Rectal smooth muscle tissue (tissue), 1 donor: ENCODE data around the gene RTBDN.
A peak's percentile ranks its signal among the peaks of the same experiment; 100 is the strongest.

Experiments used
- H3K27ac ChIP-seq: one replicate; pipeline ENCODE4 v1.7.0; 2013; ENCODE audit warnings: low read depth, low read length, inconsistent platforms
- H3K27me3 ChIP-seq: one replicate; pipeline ENCODE4 v1.7.0; 2013; ENCODE audit warnings: low read length; ENCODE audit not compliant: control insufficient read depth, insufficient read depth
- H3K36me3 ChIP-seq: one replicate; pipeline ENCODE4 v1.7.0; 2013; ENCODE audit warnings: low read length; ENCODE audit not compliant: control insufficient read depth, insufficient read depth
- H3K4me1 ChIP-seq: one replicate; pipeline ENCODE4 v1.7.0; 2013; ENCODE audit warnings: low read length; ENCODE audit not compliant: control insufficient read depth, insufficient read depth
- H3K4me3 ChIP-seq: one replicate; pipeline ENCODE4 v1.7.0; 2013; ENCODE audit warnings: low read length
- H3K9ac ChIP-seq: one replicate; pipeline ENCODE4 v1.7.0; 2013; ENCODE audit warnings: low read length

The RTBDN gene

GRCh38 chr19:12834566-12834943 is at the start of gene RTBDN:
Gene RTBDN (minus strand): TSS chr19:12834579. CDS start chr19:12829979, 4,600 bp downstream.
- H3K4me3 ChIP-seq, result peak within 1 kb of the TSS; percentile 19

DNA sequence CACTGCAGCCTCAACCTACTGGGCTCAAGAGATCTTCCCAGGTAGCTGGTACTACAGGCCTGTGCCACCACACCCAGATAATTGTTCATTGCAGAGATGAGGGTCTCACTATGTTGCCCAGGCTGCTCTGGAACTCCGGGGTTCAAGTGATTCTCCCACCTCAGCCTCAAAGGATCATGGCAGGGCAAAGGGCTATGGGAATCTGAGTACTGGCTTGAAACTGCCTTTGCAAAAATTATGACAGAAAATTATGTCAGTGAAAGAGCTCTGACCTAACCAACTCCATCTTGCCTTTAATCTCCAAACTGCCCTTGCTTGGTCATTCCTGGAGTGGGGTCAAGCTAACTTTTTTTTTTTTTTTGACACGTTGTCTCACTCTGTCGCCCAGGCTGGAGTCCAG is 48.2 kb upstream of the RTBDN start:
- Histone ChIP-seq H3K9ac (no peak overlapping the region), H3K27me3 (no peaks in the 10 kb centered on the region), H3K4me3 (no peak overlapping the region), H3K36me3 (peaks cover 6% of the 10 kb centered on the region), H3K4me1 (peaks cover 4% of the 10 kb centered on the region), H3K27ac (no peak overlapping the region)

More at GRCh38 chr19:12834566-12834943, at the start of gene RTBDN:
- Histone ChIP-seq H3K36me3 (no peaks in the 10 kb centered on the region), H3K27me3 (peaks cover 42% of the 10 kb centered on the region), H3K4me1 (no peaks in the 10 kb centered on the region), H3K9ac (no peak within 1 kb of the TSS), H3K27ac (no peak within 1 kb of the TSS)

- no peaks in the 10 kb centered on the region for H3K27me3 ChIP-seq
- H3K4me1 ChIP-seq, result peaks cover 4% of the 10 kb centered on the region
- H3K4me3 ChIP-seq, result peak within 1 kb of the TSS; percentile 84
- H3K36me3 ChIP-seq, result peaks cover 6% of the 10 kb centered on the region
- H3K9ac ChIP-seq, result peak within 1 kb of the TSS; percentile 19
- peak within 1 kb of the TSS; percentile 86 for H3K27ac ChIP-seq
These were observed 46.9 kb upstream of the RTBDN start, which contains the start of gene DNASE2 for GRCh38 chr19:12881172-12881808. Gene DNASE2 (minus strand): TSS chr19:12881449. CDS start chr19:12881375, 74 bp downstream.

DNA sequence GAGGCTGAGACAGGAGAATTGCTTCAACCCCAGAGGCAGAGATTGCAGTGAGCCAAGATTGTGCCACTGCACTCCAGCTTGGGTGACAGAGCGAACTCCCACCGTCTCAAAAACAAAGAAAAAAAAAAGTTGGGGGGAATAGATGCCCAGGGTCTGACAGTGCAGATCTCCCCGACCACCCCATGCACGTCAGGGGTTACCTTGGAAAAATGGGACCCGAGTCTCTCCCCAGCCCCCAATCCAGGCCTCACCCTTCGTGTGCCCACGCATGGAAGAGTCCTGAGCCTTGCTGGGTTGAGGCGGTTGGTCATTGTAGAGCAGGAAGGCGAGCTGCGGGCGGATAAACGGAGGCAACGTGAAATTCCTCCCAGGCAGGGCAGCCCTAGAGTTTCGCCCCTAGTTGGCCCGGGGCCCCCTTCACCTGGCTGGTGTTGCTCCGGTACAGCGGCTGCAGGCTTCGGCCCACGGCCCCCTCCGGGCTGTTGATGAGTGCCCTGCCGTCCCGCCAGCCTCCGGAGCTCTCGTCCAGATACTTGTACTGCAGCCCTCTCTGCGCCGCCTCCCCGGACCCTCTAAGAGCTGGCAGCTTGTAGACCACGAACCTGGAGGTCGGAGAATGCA is 46.3 kb upstream of the RTBDN start:
- no peaks in the 10 kb centered on the region for H3K27me3 ChIP-seq
- peak overlapping the region; percentile 84 for H3K4me3 ChIP-seq
- peaks cover 4% of the 10 kb centered on the region for H3K4me1 ChIP-seq
- H3K9ac ChIP-seq, result peak overlapping the region; percentile 19
- peaks cover 9% of the 10 kb centered on the region for H3K36me3 ChIP-seq
- H3K27ac ChIP-seq, result peak overlapping the region; percentile 86

GRCh38 chr19:12875086-12875485 is 40.7 kb upstream of the RTBDN start:
- Histone ChIP-seq H3K27ac (no peak overlapping the region), H3K36me3 (peaks cover 9% of the 10 kb centered on the region), H3K9ac (no peak overlapping the region), H3K4me3 (no peak overlapping the region), H3K27me3 (no peaks in the 10 kb centered on the region), H3K4me1 (no peaks in the 10 kb centered on the region)

DNA sequence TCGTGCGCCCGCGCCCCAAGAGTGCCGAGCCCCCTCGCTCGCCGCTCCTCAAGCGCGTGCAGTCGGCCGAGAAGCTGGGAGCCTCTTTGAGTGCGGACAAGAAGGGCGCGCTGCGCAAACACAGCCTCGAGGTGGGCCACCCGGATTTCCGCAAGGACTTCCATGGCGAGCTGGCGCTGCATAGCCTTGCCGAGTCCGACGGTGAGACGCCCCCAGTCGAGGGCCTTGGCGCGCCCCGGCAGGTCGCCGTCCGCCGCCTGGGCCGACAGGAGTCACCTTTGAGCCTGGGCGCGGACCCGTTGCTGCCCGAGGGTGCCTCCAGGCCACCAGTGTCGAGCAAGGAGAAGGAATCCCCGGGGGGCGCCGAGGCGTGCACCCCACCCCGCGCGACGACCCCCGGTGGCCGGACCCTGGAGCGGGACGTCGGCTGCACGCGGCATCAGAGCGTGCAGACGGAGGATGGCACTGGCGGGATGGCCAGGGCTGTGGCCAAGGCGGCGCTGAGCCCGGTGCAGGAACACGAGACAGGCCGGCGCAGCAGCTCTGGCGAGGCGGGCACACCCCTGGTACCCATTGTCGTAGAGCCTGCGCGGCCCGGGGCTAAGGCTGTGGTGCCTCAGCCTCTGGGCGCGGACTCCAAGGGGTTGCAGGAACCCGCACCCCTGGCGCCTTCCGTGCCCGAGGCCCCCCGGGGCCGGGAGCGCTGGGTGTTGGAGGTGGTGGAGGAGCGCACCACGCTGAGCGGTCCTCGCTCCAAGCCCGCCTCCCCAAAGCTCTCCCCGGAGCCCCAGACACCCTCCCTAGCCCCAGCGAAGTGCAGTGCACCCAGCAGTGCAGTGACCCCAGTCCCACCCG is 39.7 kb upstream of the RTBDN start:
- Histone ChIP-seq H3K4me1 (no peaks in the 10 kb centered on the region), H3K9ac (no peak overlapping the region), H3K27me3 (no peaks in the 10 kb centered on the region), H3K27ac (no peak overlapping the region), H3K36me3 (peaks cover 9% of the 10 kb centered on the region), H3K4me3 (no peak overlapping the region)

GRCh38 chr19:12872941-12873890 is 38.8 kb upstream of the RTBDN start:
- Histone ChIP-seq H3K4me3 (peak overlapping the region; percentile 14), H3K4me1 (no peaks in the 10 kb centered on the region), H3K27me3 (no peaks in the 10 kb centered on the region), H3K27ac (no peak overlapping the region), H3K36me3 (peaks cover 5% of the 10 kb centered on the region), H3K9ac (no peak overlapping the region)

DNA sequence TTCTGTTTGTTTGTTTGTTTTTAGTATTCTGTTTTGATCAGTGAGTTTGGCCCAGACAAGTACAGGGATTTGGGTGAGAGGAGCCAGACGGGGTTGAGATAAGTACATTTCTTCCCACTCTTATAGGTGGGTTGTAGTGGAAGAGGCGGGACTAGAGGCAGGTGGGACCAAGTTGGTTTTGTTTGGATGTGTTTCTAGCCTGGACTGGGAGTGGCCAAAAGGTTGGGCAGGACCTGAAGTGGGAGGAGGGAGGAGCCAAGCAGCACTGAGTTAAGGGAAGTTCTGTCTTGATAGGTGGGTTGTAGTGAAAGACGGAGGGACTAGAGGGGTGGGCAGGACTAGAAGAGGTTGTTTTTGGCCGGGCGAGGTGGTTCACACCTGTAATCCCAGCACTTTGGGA is 37.9 kb upstream of the RTBDN start:
- H3K27me3 ChIP-seq, result no peaks in the 10 kb centered on the region
- peaks cover 3% of the 10 kb centered on the region for H3K36me3 ChIP-seq
- peaks cover 2% of the 10 kb centered on the region for H3K4me1 ChIP-seq
- H3K4me3 ChIP-seq, result no peak overlapping the region
- no peak overlapping the region for H3K27ac ChIP-seq
- H3K9ac ChIP-seq, result no peak overlapping the region

DNA sequence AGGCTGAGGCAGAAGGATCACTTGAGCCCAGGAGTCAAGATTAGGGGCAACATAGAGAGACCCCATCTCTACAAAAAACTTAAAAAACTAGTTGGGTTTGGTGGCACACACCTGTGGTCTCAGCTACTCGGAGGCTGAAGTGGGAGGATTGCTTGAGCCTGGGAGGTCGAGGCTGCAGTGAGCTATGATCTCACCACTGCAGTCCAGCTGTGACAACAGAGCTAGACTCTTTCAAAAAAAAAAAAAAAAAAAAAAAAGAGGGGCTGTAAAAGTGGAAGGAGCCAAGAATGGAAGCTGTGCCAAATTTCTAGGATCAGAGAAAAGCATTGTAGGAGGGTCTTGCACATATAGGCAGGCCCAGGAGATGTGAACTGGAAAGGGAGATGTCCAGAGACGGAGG is 37.3 kb upstream of the RTBDN start:
- Histone ChIP-seq H3K36me3 (peaks cover 3% of the 10 kb centered on the region), H3K27me3 (no peaks in the 10 kb centered on the region), H3K4me1 (peaks cover 2% of the 10 kb centered on the region), H3K4me3 (no peak overlapping the region), H3K27ac (no peak overlapping the region), H3K9ac (no peak overlapping the region)

DNA sequence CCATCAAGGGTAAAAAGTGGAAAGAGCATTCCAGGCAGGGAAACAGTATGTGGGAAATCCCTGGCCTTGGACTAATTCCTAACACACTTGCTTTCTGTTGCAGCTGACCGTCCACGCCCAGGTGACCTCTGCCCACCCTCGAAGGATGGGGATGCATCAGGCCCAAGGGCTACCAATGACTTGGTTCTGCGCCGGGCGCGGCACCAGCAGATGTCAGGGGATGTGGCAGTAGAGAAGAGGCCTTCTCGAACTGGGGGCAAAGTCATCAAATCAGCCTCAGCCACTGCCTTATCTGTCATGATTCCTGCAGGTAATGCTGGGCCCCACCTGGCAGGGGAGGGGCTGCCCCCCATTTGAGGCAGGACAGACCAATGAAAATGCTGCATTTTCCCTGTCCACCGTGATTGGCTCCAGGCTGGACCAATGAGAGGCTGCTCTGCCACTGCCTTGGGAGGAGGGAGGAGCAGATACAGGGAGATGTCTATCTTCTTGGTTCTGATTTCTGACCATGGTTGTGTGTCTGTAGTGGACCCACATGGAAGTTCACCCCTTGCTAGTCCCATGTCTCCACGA is 34.2 kb upstream of the RTBDN start:
- H3K4me1 ChIP-seq, result peaks cover 2% of the 10 kb centered on the region
- H3K9ac ChIP-seq, result no peak overlapping the region
- H3K4me3 ChIP-seq, result no peak overlapping the region
- no peak overlapping the region for H3K27ac ChIP-seq
- no peaks in the 10 kb centered on the region for H3K36me3 ChIP-seq
- no peaks in the 10 kb centered on the region for H3K27me3 ChIP-seq

- H3K36me3 ChIP-seq, result no peaks in the 10 kb centered on the region
- no peak overlapping the region for H3K27ac ChIP-seq
- H3K27me3 ChIP-seq, result no peaks in the 10 kb centered on the region
- no peak overlapping the region for H3K9ac ChIP-seq
- peaks cover 2% of the 10 kb centered on the region for H3K4me1 ChIP-seq
- H3K4me3 ChIP-seq, result peak overlapping the region; percentile 57
These were observed 33.0 kb upstream of the RTBDN start for GRCh38 chr19:12867120-12868099.
